GM18861 (cell line): ENCODE results near the gene C3orf20.
"Not testable (repeated sequence)": the region's sequence is repeated elsewhere in the genome, so short reads cannot be mapped to it uniquely, and the experiment has no call there.

Experiments used
- ATAC-seq: cut with Tn5 transposase; IDR thresholded peaks from one replicate; pipeline ENCODE4 v1.9.1; 2021; ENCODE audit not compliant: unreplicated experiment

C3orf20 gene

GRCh38 chr3:14649466-14649865 lies 25.5 kb upstream of the C3orf20 start:
- no peak for ATAC-seq

- ATAC-seq, result no peak
Measured at GRCh38 chr3:14650193-14650592, 24.7 kb upstream of the C3orf20 start.

DNA sequence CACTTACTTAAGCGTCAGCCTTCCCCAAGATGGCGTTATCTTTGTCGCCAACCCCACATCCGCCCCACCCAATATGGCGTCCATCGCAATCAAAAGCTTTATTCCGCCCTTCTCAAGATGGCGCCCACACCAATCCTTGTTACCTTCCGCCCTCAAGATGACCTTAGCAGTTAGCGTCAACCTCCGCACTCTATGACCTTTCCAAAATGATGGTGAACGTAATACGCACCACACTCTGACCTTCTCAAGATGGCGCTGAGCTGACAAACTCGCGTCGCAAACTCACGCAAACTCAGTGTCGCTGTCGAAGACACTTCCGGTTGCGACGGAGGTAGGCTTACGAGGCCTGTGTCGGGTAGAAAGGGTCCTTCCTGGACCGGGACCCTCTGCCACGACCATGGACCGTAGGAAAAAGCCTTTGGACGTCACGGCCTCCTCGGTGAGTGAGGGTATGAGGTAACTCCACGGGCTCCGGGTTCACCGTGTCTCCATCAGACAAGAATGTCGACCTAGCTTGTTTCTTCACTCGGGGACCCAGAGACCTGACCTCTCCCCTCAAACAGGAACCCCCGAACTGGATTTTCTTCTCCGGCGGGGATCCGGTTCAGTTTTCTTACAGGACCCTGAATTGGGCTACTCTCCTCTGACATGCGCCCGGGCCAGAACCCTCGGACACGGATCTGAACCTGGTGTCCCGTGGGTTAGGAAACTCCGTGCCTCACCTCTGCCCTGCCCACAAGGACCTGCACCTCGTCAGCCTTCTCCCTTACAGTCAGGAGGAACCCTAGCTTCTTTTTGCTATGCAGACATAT lies 23.3 kb upstream of the C3orf20 start, which contains the start of gene CCDC174:
Gene CCDC174, plus strand, starts transcription at position 323 of the 812 bp plus-strand sequence. Its CDS starts 75 bp downstream, at position 398.
- ATAC-seq, result peak; percentile 97

- not testable (repeated sequence) for ATAC-seq
Measured at GRCh38 chr3:14652360-14652907, 22.5 kb upstream of the C3orf20 start.

DNA sequence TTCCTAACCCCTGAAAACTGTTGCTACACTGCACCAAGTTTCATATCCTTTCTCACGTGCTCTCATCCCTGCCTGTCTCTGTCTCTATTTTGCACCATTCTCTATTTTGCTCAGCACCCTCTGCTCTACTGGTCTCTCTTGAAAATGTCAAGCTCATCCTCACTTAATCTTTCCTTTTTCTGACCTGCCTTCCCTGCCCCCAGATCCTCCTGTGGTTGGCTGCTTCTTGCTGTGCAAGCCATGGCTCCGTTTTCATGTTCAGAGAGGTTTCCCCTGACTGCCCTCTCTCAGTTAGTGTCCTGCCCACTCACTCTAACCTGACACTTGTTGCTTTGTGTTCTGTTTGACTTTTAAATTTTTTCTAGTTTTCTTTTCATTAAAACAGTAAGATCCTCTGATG lies 17.4 kb upstream of the C3orf20 start:
- no peak for ATAC-seq

DNA sequence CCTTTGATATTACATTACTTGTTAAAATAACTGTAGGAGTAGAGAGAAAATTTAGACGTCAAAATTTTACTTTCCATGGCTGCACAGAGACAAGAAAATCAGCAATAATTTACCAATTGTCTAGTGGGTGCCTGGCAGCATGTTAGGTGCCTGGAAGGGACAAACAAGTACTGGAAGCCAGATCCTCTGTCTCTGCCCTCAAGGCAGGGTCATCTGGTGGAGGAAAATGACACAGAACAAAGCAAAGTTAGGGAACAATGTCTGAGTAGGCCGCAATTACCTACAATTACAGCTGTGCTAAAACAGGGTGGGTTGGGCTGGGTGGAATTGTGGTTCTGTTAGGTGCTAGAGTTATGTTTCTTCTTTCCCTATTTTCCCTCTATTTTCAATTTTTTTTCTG lies 16.0 kb upstream of the C3orf20 start:
- ATAC-seq, result no peak

GRCh38 chr3:14660942-14661341 lies 14.0 kb upstream of the C3orf20 start:
- no peak for ATAC-seq

- no peak for ATAC-seq
Measured at GRCh38 chr3:14663396-14664135, 11.4 kb upstream of the C3orf20 start.

- ATAC-seq, result no peak
Measured at GRCh38 chr3:14664170-14664569, 10.8 kb upstream of the C3orf20 start.

DNA sequence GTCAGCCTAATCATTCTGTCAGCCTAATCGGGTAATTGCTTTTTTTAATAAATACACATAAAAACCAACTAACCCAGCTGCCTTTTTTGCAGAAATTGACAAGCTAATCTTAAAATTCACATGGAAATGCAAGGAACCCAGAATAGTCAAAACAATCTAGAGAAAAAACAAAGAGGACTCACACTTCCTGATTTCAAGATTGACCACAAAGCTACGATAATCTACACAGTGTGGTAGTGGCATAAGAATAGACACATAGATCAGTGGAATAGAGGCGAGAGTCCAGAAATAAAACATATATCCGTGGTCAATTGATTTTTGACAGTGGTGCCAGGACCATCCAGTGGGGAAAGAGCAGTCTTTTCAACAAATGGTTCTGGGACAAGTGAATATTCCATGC lies 2.4 kb upstream of the C3orf20 start:
- no peak for ATAC-seq

- no peak for ATAC-seq
Measured at GRCh38 chr3:14676881-14677280, 1.9 kb downstream of the C3orf20 start.

DNA sequence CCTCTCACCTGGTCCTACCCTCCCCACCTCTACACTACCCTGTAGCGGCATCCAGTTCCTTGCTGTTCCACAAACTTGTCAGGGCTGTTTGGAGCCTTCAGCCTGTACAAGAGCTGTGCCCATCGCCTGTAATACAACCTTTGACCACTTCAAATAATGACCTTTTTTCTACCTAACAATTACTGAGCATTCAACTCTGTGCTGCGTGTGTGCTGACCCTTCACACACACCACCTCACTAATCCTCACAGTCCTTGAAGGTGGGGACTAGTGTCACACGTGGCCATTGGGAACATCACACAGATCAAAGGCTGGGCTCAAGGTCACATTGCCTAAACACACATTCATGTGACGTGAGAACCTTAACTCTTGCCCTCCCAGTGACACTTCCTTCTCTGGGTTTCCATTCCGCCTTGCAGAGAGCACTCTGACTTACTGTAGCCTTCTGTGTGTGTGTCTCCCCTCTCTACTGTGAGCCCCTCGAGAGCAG lies 3.1 kb downstream of the C3orf20 start:
- no peak for ATAC-seq

GRCh38 chr3:14680115-14680514 lies 5.2 kb downstream of the C3orf20 start:
- no peak for ATAC-seq

DNA sequence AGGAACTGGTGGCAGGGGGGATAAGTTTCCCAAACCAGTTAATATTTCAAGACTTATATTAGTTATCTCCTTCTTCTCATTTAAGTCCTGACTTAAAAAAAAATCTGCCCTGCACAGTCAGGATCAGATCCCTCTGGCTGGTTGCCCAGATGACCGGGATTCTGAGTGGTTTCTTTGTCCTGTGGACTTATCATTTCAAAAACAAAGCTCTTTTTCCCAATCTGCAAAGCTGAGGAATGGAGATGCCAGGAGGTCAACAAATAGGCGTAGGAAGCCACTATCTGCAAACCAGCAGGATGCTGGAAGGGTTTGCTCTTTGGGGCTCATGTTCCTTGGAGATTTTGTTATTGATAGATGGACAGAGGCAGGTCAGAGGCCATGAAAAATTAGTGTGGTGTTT lies 5.8 kb downstream of the C3orf20 start:
- ATAC-seq, result no peak

- ATAC-seq, result no peak
Measured at GRCh38 chr3:14684447-14684846, 9.5 kb downstream of the C3orf20 start.

DNA sequence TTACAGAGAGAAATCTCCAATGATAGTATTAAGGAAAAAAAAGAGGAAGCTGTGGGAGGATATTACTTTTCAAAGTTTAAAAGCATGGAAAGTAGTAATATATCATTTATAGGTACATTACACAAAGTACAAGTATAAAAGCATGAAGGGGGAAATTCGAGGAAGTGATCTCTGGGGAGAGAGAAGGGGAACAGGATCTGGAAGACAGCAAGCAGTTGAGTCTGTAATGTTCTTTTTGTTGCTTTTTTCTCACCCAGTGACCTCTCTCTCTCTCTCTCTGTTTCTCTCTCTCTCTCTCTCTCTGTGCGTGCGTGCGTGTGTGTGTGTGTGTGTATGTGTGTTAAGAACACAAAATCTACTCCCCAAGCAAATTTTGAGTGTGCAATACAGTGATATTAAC lies 10.2 kb downstream of the C3orf20 start:
- no peak for ATAC-seq

- ATAC-seq, result no peak
Measured at GRCh38 chr3:14687360-14687759, 12.4 kb downstream of the C3orf20 start.

DNA sequence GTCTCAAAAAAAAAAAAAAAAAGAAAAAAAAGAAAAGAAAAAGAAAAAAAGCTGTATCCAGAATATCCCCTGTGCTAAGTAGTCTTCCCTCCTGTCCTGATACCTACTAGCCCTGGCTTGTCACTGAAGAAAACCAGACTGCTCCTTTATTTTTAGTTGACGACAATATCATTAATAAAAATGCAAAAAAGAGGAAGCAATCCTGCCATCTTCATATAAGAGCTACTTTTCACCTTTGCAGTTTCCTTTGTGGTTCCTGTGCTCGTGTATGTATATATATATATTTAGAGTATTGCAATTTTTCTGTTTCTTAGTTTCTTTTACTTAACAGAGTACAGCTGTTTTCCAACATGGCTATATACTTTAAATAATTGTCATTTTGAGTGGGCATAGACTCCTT lies 13.6 kb downstream of the C3orf20 start:
- peak; percentile 38 for ATAC-seq

- peak; percentile 39 for ATAC-seq
Measured at GRCh38 chr3:14689247-14689980, 14.5 kb downstream of the C3orf20 start.

GRCh38 chr3:14691239-14691638 lies 16.3 kb downstream of the C3orf20 start:
- peak; percentile 44 for ATAC-seq

DNA sequence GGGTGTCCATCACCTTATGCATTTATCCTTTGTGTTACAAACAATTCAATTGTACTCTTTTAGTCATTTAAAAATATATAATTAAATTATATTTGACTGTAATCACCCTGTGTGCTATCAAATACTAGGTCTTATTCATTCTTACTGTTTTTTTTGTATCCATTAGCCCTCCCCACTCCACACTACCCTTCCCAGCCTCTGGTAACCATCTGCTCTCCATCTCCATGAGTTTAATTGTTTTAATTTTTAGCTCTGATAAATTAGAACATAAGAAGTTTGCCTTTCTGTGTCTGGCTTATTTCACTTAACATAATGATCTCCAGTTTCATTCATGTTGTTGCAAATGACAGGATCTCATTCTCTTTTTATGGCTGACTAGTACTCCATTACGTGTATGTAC lies 16.8 kb downstream of the C3orf20 start:
- no peak for ATAC-seq
